DOHH2 (cell line): Measurements from ENCODE around the gene ZBTB44.

Experiments
- H3F3A ChIP-seq: fragments of 200-600 bp; sonication (generic), shearing (Covaris generic); 2 replicates; pipeline ENCODE4 v1.6.0; 2016; ENCODE audit warnings: antibody characterized with exemption, mild to moderate bottlenecking; ENCODE audit not compliant: control insufficient read depth, insufficient read depth
- H3K27ac ChIP-seq: fragments of 200-600 bp; sonication (generic); 2 replicates; pipeline ENCODE4 v1.5.1; 2014; ENCODE audit warnings: low read depth, mild to moderate bottlenecking, low read length, moderate library complexity
- H3K27me3 ChIP-seq: fragments of 200-600 bp; sonication (generic); 2 replicates; pipeline ENCODE4 v1.6.1; 2014; ENCODE audit warnings: mild to moderate bottlenecking, low read length, mixed read lengths; ENCODE audit not compliant: control insufficient read depth
- H3K36me3 ChIP-seq: fragments of 200-600 bp; sonication (generic); 2 replicates; pipeline ENCODE4 v1.6.1; 2014; ENCODE audit warnings: mild to moderate bottlenecking, low read length, moderate library complexity, mixed read lengths; ENCODE audit not compliant: control insufficient read depth
- H3K4me1 ChIP-seq: fragments of 200-600 bp; sonication (generic); 2 replicates; pipeline ENCODE4 v1.6.1; 2014; ENCODE audit warnings: mild to moderate bottlenecking, low read length, mixed read lengths; ENCODE audit not compliant: control insufficient read depth
- H3K4me2 ChIP-seq: fragments of 200-600 bp; sonication (generic); 2 replicates; pipeline ENCODE4 v1.6.0; 2014; ENCODE audit warnings: mild to moderate bottlenecking, low read length, moderate library complexity
- H3K4me3 ChIP-seq: fragments of 200-600 bp; sonication (generic); 2 replicates; pipeline ENCODE4 v1.5.1; 2014; ENCODE audit warnings: mild to moderate bottlenecking, low read length, mixed read lengths
- H3K79me2 ChIP-seq: fragments of 200-600 bp; sonication (generic); 2 replicates; pipeline ENCODE4 v1.6.1; 2014; ENCODE audit warnings: mild to moderate bottlenecking, low read length, mixed read lengths; ENCODE audit not compliant: control insufficient read depth
- H3K9me2 ChIP-seq: fragments of 200-600 bp; sonication (generic); replicated peaks from 2 replicates; pipeline ENCODE4 v1.6.1; 2014; ENCODE audit warnings: mild to moderate bottlenecking, low read length, mixed read lengths; ENCODE audit not compliant: control insufficient read depth
- H3K9me3 ChIP-seq: fragments of 200-600 bp; sonication (generic); 2 replicates; pipeline ENCODE4 v1.6.1; 2014; ENCODE audit warnings: antibody characterized with exemption, low read length, mixed read lengths; ENCODE audit not compliant: control insufficient read depth, insufficient read depth
- H4K20me1 ChIP-seq: fragments of 200-600 bp; sonication (generic); 2 replicates; pipeline ENCODE4 v1.6.0; 2014; ENCODE audit warnings: low read depth, mild to moderate bottlenecking, antibody characterized with exemption, low read length, moderate library complexity; ENCODE audit not compliant: control insufficient read depth, insufficient read depth
- EZH2phosphoT487 ChIP-seq: fragments of 200-600 bp; sonication (generic); IDR thresholded peaks from 2 replicates; pipeline ENCODE4 v1.6.1; 2017; ENCODE audit warnings: borderline replicate concordance, mild to moderate bottlenecking, antibody characterized with exemption, low read length, moderate library complexity, mixed read lengths
- TF ChIP-seq, protein P1 (sequence below): fragments of 200-600 bp; sonication (generic); IDR thresholded peaks from one replicate; pipeline ENCODE4 v1.5.1; 2014; ENCODE audit warnings: antibody characterized with exemption, mild to moderate bottlenecking, low read depth, low read length; ENCODE audit not compliant: poor library complexity, severe bottlenecking

Gene ZBTB44

DNA sequence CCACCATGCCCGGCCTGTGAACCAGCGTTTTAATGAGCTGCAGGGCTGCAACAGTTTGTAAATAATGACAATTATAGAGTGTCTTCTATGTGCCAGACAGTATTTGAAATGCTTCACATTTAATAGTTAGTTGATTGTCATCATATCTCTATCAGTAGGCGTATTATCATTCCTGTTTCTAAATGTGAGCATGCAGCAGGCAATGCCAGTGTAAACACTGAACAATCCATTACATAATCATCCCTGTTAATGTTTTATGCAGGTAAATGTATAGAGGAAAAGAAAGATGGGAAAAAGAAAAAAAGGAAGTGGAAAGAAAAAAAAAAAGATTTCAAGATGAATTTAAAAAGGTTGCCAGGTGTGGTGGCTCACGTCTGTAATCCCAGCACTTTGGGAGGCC lies 52.3 kb downstream of the ZBTB44 start:
- Histone ChIP-seq H3K9me3 (no peaks in the 10 kb centered on the region), H3K4me1 (peaks cover 8% of the 10 kb centered on the region; the same call in 1 of the 2 replicates), H3K27ac (no peak overlapping the region), H3K79me2 (peaks cover 60% of the 10 kb centered on the region), H3K36me3 (peaks cover 59% of the 10 kb centered on the region), H4K20me1 (no peaks in the 10 kb centered on the region; the same call in 1 of the 2 replicates), H3K9me2 (no peaks in the 10 kb centered on the region), H3F3A (no peaks in the 10 kb centered on the region; the same call in 1 of the 2 replicates), H3K4me3 (no peak overlapping the region), H3K4me2 (no peak overlapping the region), H3K27me3 (no peaks in the 10 kb centered on the region)
- TF ChIP-seq, protein P1, sequence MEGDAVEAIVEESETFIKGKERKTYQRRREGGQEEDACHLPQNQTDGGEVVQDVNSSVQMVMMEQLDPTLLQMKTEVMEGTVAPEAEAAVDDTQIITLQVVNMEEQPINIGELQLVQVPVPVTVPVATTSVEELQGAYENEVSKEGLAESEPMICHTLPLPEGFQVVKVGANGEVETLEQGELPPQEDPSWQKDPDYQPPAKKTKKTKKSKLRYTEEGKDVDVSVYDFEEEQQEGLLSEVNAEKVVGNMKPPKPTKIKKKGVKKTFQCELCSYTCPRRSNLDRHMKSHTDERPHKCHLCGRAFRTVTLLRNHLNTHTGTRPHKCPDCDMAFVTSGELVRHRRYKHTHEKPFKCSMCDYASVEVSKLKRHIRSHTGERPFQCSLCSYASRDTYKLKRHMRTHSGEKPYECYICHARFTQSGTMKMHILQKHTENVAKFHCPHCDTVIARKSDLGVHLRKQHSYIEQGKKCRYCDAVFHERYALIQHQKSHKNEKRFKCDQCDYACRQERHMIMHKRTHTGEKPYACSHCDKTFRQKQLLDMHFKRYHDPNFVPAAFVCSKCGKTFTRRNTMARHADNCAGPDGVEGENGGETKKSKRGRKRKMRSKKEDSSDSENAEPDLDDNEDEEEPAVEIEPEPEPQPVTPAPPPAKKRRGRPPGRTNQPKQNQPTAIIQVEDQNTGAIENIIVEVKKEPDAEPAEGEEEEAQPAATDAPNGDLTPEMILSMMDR, result no peak
- no peak for TF ChIP-seq EZH2phosphoT487

DNA sequence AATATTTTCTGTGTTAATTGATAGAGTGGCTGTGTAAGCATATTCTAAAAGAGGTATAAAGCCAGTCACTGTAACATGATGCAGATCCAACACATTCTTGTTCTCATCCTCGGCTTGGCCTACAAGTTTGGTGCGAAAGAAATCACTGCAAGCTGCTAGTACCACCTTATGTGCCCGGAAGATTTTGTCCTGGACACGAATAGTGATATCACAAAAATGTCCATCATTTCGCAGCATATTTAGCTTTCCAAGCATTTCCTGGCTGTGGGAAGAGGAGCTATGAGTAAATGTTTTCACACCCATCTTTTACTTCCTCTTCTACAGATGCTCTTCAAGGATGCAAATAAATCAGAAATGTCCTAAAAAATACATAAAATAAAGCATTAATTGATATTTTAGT lies 53.1 kb downstream of the ZBTB44 start:
- no peaks in the 10 kb centered on the region for H3K9me2 ChIP-seq
- H3K79me2 ChIP-seq, result peaks cover 64% of the 10 kb centered on the region
- peaks cover 16% of the 10 kb centered on the region for H3K4me1 ChIP-seq
- H3K4me2 ChIP-seq, result no peak overlapping the region
- no peaks in the 10 kb centered on the region; the same call in 1 of the 2 replicates for H4K20me1 ChIP-seq
- no peaks in the 10 kb centered on the region for H3K27me3 ChIP-seq
- H3K27ac ChIP-seq, result no peak overlapping the region
- no peaks in the 10 kb centered on the region for H3K9me3 ChIP-seq
- peaks cover 53% of the 10 kb centered on the region for H3K36me3 ChIP-seq
- H3K4me3 ChIP-seq, result no peak overlapping the region
- no peaks in the 10 kb centered on the region; the same call in 1 of the 2 replicates for H3F3A ChIP-seq
- no peak for TF ChIP-seq EZH2phosphoT487
- TF ChIP-seq, protein P1, result no peak

GRCh38 chr11:130260742-130261141 lies 54.0 kb downstream of the ZBTB44 start:
- Histone ChIP-seq H3K27me3 (no peaks in the 10 kb centered on the region), H3K9me2 (no peaks in the 10 kb centered on the region), H3K4me3 (no peak overlapping the region), H3K9me3 (no peaks in the 10 kb centered on the region), H3K4me1 (peaks cover 16% of the 10 kb centered on the region), H3K36me3 (peaks cover 53% of the 10 kb centered on the region), H3K4me2 (no peak overlapping the region), H4K20me1 (no peaks in the 10 kb centered on the region; the same call in 1 of the 2 replicates), H3K27ac (no peak overlapping the region), H3K79me2 (peaks cover 71% of the 10 kb centered on the region), H3F3A (no peaks in the 10 kb centered on the region; the same call in 1 of the 2 replicates)
- TF ChIP-seq, protein P1, result no peak
- no peak for TF ChIP-seq EZH2phosphoT487
